MM.1S (cell line): ENCODE results near the gene MAN1C1.

ENCODE experiments used
- CTCF ChIP-seq: fragments of 300-600 bp; sonication (generic); IDR thresholded peaks from 2 replicates; pipeline ENCODE4 v1.5.1; 2016; ENCODE audit warnings: antibody characterized with exemption, low read length, mixed read lengths
- EZH2 ChIP-seq: fragments of 300-600 bp; sonication (generic); optimal IDR thresholded peaks from 2 replicates; pipeline ENCODE3; 2017; ENCODE audit warnings: low read depth, mild to moderate bottlenecking, antibody characterized with exemption, low read length, mixed read lengths

- TF ChIP-seq CTCF (no peak), EZH2 (no peak)
Measured at GRCh38 chr1:25715888-25716287, 99.3 kb downstream of the MAN1C1 start.
